Measurements from ENCODE around the gene CNTNAP1.

GRCh38 chr17:42640121-42640520, 42.2 kb upstream of the CNTNAP1 start:
- TF ChIP-seq POLR2A (IDR thresholded peaks at IDR 0.05) (no peak), CTCF (IDR thresholded peaks at IDR 0.05) (no peak)
